ENCODE results near the gene FBXL17.

The FBXL17 gene

DNA sequence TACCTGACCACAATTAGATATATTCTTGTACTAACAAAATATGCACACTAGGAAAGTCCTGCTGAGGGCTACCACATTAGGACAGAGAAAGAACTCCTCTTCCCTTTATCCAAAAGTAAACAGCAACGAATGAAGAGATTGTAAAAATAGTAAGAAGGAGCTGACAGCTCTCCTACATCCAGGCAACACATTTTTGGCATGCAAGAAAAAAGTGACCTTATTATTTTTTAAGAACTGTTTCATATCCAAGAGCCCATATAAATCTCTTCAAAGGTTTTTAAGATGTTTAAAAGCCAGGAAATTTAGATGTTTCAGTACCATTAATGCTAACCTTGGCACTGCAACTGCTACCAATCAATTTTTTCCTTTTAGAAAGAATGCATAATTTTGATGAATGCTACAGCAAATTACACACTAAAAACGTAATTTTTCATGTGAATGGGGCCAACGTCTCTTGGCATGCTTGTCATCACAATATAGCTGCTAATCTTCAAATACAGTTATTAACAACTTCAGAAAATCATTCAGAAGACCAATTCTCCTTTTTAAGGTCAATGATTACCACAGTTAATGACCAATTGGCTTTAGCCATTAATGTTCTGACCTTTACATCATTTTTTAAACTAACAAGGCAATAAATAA, 132.0 kb downstream of the FBXL17 start:
- no peak for DNase-seq (ENCODE audit: low read depth, low spot score)

DNA sequence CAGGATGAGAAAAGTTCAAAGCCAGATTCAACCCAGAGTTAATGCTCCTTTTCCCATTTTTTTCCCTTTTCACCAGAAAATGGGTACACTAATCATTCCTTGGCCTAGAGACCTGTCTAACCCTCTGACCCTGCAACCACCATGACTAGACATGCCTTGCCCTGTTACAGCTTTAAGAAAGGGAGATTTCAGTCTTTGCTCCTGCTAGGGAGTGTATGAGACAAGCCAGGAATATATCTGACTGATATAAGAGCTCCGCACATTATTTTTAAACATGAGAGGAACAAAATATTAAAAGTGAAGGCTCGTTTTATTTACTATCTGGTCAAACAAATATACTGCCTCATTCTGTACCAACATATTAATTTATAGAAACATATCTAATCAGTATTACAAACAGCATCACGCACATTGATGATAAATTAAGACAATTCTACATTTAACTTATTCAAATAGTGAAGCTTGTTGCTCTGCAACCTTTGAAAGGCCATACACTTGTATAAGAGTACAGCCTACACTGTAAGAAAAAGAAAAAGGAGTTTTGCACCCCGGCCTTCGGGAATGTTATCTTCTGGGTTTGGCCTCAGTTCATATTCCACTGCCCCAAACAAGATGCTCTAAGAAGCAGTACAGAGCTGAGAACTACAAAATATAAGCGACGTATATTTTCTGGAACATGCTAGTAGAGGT, 132.7 kb downstream of the FBXL17 start:
- no peak for DNase-seq (ENCODE audit: low read depth, low spot score)

DNA sequence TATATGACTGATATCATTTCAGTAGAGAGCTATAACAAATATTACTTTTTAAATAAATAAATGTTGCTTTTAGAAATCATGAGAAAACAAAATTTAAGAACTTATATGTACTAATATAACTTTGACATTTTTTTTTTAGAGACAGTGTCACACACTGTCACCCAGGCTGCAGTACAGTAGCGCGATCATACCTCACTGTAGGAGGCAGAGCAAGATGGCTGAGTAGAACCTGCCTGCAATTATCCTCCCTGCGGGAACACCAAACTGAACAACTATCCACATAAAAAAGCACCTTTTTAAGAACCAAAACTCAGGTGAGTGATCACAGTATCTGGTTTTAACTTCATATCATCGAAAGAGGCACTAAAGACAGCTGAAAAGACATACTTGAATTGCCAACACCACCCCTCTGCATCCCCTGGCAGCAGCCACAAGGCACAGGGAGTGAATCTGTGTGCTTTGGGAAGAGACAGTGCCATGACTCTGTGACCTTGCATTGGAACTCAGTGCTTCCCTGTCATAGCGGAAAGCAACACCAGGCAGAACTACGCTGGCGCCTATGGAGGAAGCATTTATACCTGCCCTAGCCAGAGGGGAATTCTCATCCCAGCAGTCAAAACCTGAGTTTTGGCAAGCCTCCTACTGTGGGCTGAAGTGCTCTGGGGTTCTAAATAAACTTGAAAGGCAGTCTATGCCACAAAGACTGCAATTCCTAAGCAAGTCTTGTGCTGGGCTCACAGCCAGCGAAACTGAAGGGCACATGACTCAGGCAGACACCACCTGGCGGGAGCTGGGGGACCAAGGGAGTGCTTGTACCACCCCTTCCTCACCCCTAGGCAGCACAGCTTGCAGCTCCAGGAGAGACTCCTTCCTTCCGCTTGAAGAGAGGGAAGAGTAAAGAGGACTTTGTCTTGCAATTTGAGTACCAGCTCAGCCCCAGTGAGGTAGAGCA, 142.7 kb downstream of the FBXL17 start:
- DNase-seq (ENCODE audit: low read depth, low spot score): peak; percentile 24

DNA sequence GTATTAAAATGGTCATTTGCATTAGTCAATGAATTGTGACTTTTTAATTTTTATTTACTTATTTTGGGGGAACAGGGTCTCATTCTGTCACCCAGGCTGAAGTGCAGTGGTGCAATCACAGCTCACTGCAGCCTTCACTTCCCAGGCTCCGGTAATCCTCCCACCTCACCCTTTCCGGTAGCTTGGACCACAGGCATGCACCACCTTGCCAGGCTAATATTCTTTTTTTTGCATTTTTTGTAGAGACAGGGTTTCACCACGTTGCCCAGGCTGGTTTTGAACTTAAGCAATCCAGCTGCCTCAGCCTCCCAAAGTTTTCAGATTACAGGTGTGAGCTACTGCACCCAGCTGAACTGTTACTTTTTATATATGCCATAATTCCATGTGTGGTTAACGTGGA, 143.4 kb downstream of the FBXL17 start:
- no peak for DNase-seq (ENCODE audit: low read depth, low spot score)

DNA sequence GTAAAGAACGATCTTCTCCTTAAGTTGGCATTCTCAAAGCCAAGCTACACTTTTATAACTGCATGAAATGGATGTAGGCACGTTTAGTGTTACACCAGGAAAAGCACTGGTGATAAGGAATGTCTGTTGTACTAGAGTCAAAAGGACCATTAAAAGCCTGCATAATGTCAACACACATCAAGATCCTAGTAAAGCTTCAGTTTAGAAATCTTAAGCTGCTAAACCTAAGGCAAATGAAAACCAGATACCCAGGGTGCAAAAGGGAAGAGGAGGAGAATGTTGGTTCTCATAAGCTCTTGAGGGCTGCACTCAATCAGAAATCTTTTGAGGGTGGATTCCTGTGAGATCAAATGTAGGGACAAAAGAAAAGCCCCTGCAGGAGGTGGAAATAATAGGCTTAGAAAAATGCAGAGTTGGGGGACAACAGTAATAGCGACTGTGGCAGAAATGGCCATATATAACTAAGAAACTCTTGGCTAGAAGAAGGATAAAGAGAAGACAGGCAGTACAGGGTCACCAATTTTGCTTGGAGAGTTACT, 148.2 kb downstream of the FBXL17 start:
- no peak for DNase-seq (ENCODE audit: low read depth, low spot score)

DNA sequence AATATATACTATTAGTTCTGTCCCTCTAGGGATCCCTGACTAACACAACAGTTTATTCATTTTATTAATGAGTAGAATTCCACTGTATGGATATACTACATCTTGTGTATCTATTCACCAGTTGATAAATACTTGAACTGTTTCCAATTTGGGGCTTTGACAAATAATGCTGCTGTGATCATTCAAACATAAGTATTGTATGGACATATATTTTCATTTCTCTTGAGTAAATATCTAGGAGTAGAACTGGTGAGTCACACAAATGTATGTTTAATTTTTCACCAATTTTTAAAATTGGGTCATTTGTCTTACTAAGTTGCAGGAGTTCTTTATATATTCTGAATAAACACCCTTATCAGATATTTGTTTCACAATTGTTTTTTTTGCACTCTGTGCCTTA, 149.1 kb downstream of the FBXL17 start:
- DNase-seq (ENCODE audit: low read depth, low spot score): no peak

DNA sequence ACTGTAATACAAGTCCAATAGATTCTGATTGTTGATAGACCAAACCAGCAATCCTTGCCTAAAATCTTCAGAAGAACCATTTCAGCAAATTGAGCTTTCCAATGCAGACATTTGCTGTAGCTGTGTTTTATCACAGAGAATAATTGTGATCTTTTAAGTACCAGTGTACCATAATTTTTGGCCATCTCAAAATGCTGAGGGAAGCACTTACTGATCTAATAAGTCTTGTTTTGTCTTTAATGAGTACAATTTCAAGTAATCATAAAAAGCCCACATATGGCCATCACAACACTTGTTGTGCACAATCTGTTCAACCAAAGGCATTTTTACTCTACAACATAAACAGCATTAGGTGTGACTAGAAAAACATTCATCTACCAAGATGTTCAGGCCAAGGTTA, 159.9 kb downstream of the FBXL17 start:
- no peak for DNase-seq (ENCODE audit: low read depth, low spot score)

DNA sequence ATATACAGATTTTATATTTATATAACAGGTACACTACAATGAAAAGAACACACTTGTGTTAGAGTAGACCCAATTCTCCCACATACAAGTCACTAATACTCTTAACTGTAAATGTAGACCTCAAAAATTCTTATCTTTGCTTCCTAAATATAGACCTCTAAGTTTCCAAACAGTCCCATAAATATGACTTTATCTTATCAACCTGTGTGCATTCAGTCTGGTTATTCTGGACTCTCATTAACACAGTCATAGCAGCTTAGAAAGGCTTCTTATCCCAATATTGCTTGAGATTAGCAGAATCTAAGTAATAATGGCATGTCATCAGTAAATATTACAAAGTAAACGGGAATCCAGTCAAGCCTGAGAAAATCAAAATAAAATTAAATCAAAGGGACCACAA, 161.1 kb downstream of the FBXL17 start:
- DNase-seq (ENCODE audit: low read depth, low spot score): no peak

DNA sequence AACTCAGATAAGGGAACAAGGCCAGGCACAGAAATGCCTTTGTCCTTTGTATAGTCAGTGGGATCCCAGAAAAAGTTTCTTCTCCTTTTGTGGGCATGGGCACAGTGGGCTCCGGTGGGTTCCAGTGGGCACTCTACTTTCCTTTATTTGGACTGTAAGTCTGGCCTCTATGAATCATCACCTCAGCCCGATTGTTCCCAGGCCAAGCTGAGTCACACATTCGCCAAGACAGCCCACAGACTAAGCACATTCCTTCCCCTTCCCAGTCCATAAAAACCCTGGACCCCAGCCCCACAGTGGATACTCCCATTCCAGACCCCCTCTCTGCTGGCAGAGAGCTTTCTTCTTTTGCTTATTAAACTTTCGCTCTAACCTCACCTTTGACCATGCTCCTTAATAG, 165.0 kb downstream of the FBXL17 start:
- peak; percentile 90 for DNase-seq (ENCODE audit: low read depth, low spot score)

DNA sequence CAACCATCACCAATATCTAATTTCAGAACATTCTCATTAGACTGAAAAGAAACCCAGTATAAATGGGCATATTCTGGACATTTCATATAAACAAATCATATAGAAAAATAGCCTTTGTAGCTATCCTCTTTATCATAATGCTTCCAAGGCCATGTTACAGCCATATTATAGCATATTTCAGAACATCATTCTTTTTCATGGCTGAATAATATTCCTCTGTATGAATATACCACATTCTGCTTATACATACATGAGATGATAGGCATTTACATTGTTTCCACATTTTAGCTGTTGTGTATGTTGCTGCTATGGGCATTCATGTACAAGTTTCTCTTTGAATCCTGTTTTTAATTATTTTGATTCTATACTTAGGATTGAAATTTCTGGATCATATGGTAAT, 167.0 kb downstream of the FBXL17 start:
- no peak for DNase-seq (ENCODE audit: low read depth, low spot score)

DNA sequence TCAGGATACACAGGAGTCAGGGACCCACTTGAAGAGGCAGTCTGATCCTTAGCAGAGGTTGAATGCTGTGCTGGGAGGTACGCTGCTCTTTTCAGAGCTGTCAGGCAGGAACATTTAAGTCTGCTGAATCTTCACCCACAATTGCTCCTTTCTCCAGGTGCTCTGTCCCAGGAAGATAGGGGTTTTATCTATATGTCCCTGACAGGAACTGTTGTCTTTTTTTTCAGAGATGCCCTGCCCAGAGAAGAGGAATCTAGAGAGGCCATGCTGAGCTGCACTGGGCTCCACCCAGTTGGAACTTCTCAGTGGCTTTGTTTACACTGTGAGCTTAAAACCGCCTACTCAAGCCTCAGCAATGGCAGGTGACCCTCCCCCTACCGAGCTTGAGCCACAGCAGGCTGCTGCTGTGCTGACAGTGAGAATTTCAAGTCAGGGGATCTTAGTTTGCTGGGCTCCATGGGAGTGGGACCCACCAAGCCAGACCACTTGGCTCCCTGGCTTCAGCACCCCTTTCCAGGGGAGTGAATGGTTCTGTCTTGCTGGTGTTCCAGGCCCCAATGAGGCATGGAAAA, 169.0 kb downstream of the FBXL17 start:
- DNase-seq (ENCODE audit: low read depth, low spot score): peak; percentile 50

DNA sequence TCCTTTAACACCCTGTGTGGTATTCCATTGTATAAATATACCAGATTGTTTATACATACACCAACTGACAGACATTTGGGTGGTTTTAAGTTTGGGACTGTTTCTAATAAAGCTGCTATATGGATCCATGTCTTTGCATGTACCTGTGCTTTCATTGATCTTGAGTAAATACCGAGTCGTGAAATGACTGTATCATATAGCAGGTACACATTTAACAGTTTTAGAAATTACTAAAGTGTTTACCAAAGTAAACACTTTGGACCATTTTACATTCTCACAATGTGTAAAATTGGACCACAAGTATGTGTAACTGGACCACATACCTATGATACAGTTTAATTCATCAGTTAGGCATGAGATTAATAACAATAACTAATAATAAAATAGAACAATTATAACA, 175.2 kb downstream of the FBXL17 start:
- DNase-seq (ENCODE audit: low read depth, low spot score): no peak

DNA sequence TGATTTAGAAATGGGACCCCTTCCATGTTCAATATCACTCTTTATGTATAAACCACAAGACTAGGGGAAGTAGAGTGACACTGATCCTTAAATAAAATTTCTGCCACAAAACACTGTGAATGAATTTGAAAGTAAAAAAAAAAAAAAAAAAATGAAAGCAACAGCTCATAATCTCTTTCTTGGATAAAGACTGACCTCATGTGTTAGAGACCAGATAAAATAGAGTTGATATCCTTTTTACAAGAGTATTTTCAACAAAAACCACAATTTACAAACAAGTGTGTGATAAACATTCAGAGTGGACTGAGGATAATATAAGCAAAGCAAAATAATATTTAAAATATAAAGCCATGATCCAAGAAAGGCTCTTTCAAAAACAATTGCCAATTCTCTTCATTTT, 180.2 kb downstream of the FBXL17 start:
- no peak for DNase-seq (ENCODE audit: low read depth, low spot score)

DNA sequence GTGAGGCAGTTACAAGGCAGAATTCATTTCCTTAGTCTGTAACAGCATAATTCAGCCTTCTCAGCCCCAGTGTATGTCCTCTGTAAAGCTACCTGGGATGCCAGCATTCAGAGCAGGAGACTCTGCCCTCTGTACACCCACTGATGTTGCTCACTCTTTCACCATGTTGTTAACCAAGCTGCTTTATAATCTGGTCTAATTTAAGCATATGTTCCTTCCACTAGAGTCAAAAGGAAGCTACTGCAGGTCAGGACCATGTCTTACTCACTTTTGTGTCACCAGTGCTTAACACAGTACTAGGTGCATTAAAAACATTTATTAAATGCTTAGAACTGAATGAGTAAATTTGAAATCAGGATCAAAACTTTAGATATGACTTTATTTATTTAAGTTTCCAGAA, 185.6 kb downstream of the FBXL17 start:
- no peak for DNase-seq (ENCODE audit: low read depth, low spot score)

DNA sequence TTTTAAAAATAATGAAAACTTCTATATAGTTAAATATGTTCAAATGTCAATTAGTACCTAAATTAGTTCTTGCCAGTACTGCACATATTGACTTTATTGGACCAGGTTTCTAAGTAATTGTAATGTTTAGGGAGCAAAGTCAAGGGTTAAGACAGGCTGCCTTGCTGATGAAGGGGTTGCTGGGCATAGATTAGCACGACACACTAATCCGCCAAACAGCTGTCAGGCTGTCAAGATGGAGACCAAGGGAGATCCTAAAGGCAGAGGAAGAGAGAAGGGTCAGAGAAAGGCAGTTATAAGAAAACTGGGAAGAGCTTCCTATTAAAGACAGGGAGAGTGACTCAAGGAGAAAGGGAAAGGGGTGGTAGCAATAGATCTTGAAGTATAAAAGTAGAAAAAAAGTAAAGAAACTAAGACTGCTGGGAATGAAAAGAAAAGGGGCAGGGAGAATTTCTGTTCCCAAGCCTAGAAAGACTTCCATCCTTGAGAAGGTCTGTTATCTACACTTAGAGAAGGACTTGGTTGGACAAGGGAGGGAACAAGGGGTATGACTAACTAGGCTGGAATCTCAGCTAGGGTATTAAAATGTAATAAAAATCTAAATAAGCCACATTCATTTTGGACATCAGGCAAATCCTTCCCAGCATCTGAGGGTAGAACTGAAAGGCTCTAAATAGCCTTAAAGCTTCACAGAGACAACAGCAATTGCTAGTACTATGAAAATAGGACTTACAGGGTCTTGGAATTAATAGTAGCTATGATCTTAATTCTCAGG, 188.7 kb downstream of the FBXL17 start:
- peak; percentile 79 for DNase-seq (ENCODE audit: low read depth, low spot score)

DNA sequence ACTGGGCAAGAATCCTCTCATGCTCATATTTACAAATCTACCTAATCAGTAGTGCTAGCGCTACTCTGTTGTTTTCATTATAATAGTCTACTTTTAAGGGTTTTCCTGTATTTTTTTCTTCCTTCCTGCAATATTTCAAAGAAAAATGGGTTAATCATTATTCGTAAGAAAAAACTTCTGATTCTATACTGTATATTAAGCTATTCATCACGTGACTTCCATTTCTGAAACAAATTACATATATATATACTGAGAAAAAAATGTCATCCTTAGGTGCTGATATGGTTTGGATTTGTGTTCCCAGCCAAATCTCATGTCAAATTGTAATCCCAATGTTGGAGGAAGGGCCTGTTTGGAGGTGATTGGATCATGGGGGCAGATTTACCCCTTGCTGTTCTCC, 197.0 kb downstream of the FBXL17 start:
- no peak for DNase-seq (ENCODE audit: low read depth, low spot score)

DNA sequence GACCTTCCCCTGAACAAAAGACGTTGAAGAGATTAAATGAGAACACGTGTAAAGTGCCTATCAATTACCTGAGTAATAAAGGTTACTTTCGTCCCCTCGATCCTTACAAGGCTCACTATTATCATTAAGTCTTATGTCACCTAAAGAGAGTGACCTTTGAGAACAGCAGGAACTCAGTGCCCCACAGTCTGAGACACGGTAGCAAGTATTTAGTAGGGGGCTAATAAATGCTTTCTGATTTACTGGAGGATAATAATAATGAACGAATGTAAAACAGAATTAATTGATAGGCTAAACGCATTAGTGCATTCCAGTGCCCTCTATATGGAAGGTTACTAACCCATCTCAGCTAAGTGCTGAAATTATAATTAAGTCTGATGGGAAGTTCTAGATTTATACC, 199.9 kb downstream of the FBXL17 start:
- no peak for DNase-seq (ENCODE audit: low read depth, low spot score)

DNA sequence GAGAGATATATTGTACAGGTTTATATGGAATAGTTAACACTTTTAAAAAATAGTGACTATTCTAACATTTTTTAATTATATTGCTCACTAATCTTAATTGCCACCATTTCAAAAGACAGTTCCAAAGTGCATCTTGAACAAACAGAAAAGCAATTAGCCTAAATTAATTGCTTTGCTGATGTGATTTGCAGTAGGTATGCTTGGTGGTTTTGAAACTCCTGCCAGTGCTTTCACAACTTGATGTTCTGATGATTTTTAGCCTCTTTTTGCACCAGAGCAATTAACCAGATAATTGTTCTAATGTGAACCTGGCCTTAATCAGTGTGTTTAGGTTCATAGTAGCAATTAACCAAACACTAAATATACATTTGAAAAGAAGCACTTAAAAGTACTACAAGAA, 207.6 kb downstream of the FBXL17 start:
- DNase-seq (ENCODE audit: low read depth, low spot score): no peak

DNA sequence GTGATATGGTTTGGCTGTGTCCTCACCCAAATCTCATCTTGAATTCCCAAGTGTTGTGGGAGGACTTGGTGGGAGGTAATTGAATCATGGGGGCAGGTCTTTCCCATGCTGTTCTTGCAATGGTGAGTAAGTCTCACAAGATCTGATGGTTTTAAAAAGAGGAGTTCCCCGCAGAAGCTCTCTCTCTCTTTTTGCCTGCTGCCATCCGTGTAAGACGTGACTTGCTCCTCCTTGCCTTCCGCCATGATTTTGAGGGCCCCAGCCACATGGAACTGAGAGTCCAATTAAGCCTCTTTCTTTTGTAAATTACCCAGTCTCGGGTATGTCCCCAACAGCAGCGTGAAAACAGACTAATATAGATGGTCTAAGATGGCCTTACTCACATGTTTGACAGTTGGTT, 210.1 kb downstream of the FBXL17 start:
- no peak for DNase-seq (ENCODE audit: low read depth, low spot score)

DNA sequence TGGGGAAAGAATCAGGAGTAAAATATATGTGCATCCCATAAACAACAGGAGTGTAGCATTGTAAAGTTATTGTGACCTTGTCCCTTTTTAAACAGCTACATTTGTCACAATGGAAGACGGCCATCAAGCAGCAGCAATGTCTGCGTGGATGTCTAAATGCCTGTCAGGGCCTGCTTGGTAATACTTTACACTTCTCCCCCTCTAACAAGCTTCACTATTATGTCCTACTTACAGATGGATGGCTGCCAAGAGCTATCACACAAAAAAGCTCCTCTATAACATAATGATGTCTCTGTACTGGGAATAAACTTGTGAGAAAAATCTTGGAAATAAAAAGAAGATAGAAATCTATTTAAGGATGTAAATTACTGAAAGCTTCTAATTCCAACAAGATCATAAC, 213.0 kb downstream of the FBXL17 start:
- no peak for DNase-seq (ENCODE audit: low read depth, low spot score)

DNA sequence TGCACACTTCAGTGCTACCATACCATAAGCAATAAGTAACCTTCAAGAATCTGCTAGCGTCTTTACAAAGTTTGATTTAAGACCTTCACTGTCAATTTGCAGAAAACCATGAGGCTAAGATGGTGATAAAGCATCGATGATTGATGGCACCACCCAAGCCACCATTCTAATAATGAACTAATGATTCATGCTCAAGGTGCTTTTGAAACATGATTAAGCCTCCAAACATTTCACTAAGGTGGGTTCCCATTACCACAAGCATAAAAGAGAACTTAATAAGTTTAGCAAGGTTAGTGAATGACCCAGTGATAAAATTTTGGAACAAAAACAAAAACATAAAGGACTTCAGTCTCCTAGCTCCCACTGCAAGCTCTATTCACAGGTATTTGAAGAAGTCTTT, 214.7 kb downstream of the FBXL17 start:
- DNase-seq (ENCODE audit: low read depth, low spot score): no peak

Data from astrocyte of the hippocampus (primary cell).